ENCODE data around the gene DYRK1B.
"Not testable (repeated sequence)": the region's sequence is repeated elsewhere in the genome, so short reads cannot be mapped to it uniquely, and the experiment has no call there.

DNA sequence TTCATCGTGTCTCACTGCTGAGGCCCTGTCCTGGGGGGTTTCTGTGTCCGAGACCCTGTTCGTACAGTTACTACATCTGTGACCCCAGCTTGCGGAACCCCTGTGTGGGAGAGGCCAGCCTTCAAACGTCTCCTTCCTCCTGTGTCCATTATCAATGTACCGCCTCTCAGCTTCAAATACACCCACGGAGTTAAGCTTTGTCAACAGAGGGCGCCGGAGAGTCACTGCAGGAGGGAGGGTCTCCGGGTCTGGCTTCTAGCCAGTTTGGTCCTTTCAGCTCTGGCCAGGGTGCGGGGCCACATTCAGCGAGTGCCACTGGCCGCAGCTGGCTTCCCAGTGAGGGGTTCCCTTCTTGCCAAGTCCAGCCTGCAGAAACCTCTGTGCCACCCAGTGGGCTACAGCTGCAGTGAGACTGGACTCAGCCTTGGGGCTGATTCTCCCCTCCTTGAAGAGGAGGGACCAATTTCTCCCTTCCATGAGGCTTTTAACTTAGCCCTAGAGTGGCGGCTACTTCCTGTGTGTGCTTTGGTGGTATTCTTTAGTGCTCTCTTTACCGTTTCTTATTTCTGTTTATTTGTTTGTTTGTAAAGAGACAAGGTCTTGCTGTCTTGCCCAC is 47.6 kb upstream of the DYRK1B start:
- TF ChIP-seq, protein P1, sequence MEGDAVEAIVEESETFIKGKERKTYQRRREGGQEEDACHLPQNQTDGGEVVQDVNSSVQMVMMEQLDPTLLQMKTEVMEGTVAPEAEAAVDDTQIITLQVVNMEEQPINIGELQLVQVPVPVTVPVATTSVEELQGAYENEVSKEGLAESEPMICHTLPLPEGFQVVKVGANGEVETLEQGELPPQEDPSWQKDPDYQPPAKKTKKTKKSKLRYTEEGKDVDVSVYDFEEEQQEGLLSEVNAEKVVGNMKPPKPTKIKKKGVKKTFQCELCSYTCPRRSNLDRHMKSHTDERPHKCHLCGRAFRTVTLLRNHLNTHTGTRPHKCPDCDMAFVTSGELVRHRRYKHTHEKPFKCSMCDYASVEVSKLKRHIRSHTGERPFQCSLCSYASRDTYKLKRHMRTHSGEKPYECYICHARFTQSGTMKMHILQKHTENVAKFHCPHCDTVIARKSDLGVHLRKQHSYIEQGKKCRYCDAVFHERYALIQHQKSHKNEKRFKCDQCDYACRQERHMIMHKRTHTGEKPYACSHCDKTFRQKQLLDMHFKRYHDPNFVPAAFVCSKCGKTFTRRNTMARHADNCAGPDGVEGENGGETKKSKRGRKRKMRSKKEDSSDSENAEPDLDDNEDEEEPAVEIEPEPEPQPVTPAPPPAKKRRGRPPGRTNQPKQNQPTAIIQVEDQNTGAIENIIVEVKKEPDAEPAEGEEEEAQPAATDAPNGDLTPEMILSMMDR (IDR thresholded peaks at IDR 0.05), result not testable (repeated sequence)
- not testable (repeated sequence) for TF ChIP-seq POLR2A (IDR thresholded peaks at IDR 0.05)

Data from uterus (tissue), 2 donors.